Trophoblast cell (in vitro differentiated cells and primary cell): ENCODE results near the gene DIP2B.
A peak's percentile ranks its signal among the peaks of the same experiment; 100 is the strongest.

Experiments used
- DNase-seq, 2 donors: peaks; one replicate each; pipeline ENCODE4 v3.0.0-alpha.2; 2016
- H2AFZ ChIP-seq: 2 replicates; pipeline ENCODE4 v1.6.1; 2013; ENCODE audit warnings: low read length, moderate library complexity, mild to moderate bottlenecking; ENCODE audit not compliant: insufficient read depth, poor library complexity
- H2AK5ac ChIP-seq: 2 replicates; pipeline ENCODE4 v1.6.1; 2013; ENCODE audit warnings: mild to moderate bottlenecking, low read length
- H2BK120ac ChIP-seq: 2 replicates; pipeline ENCODE4 v1.6.1; 2013; ENCODE audit warnings: low read length, mild to moderate bottlenecking, moderate library complexity; ENCODE audit not compliant: insufficient read depth, poor library complexity
- H2BK12ac ChIP-seq: 2 replicates; pipeline ENCODE4 v1.6.1; 2013; ENCODE audit warnings: mild to moderate bottlenecking, low read length, moderate library complexity
- H2BK5ac ChIP-seq: 2 replicates; pipeline ENCODE4 v1.6.1; 2013; ENCODE audit warnings: low read length, low read depth, moderate library complexity, mild to moderate bottlenecking; ENCODE audit not compliant: poor library complexity
- H3K14ac ChIP-seq: 2 replicates; pipeline ENCODE4 v1.6.1; 2013; ENCODE audit warnings: mild to moderate bottlenecking, low read length
- H3K18ac ChIP-seq: 2 replicates; pipeline ENCODE4 v1.6.1; 2013; ENCODE audit warnings: mild to moderate bottlenecking, low read length
- H3K23ac ChIP-seq: 2 replicates; pipeline ENCODE4 v1.6.1; 2013; ENCODE audit warnings: low read length
- H3K27ac ChIP-seq: 2 replicates; pipeline ENCODE4 v1.5.1; 2013; ENCODE audit warnings: low read depth, mild to moderate bottlenecking, inconsistent platforms, low read length, moderate library complexity
- H3K27me3 ChIP-seq: 2 replicates; pipeline ENCODE4 v1.6.1; 2013; ENCODE audit warnings: inconsistent platforms, mild to moderate bottlenecking, low read length, moderate library complexity; ENCODE audit not compliant: insufficient read depth
- H3K36me3 ChIP-seq, 2 experiments: 1 replicate in 1 of 2; 2 replicates in 1 of 2; pipeline ENCODE4 v1.6.1; 2013; ENCODE audit warnings: low read length in 2 of 2, mild to moderate bottlenecking in 2 of 2, moderate library complexity in 1 of 2; ENCODE audit not compliant: insufficient read depth in 2 of 2, control insufficient read depth in 1 of 2
- H3K4ac ChIP-seq: 2 replicates; pipeline ENCODE4 v1.6.1; 2013; ENCODE audit warnings: low read depth, mild to moderate bottlenecking, low read length, moderate library complexity
- H3K4me1 ChIP-seq, 2 experiments: 1 replicate in 1 of 2; 2 replicates in 1 of 2; pipeline ENCODE4 v1.6.1; 2013; ENCODE audit warnings: low read length in 2 of 2, mild to moderate bottlenecking in 2 of 2, moderate library complexity in 1 of 2; ENCODE audit not compliant: insufficient read depth in 2 of 2, control insufficient read depth in 1 of 2
- H3K4me2 ChIP-seq: 2 replicates; pipeline ENCODE4 v1.6.1; 2013; ENCODE audit warnings: inconsistent platforms, mild to moderate bottlenecking, low read length, moderate library complexity
- H3K4me3 ChIP-seq: 2 replicates; pipeline ENCODE4 v1.5.1; 2013; ENCODE audit warnings: mild to moderate bottlenecking, low read depth, low read length, inconsistent platforms
- H3K79me1 ChIP-seq: one replicate; pipeline ENCODE4 v1.6.1; 2013; ENCODE audit warnings: low read length
- H3K79me2 ChIP-seq: 2 replicates; pipeline ENCODE4 v1.6.1; 2013; ENCODE audit warnings: low read length, mild to moderate bottlenecking; ENCODE audit not compliant: control insufficient read depth, insufficient read depth, poor library complexity
- H3K9ac ChIP-seq: 2 replicates; pipeline ENCODE4 v1.6.1; 2013; ENCODE audit warnings: mild to moderate bottlenecking, low read length
- H3K9me3 ChIP-seq: 2 replicates; pipeline ENCODE4 v1.6.1; 2013; ENCODE audit warnings: low read depth, mild to moderate bottlenecking, control low read depth, inconsistent platforms, low read length; ENCODE audit not compliant: insufficient read depth
- H4K12ac ChIP-seq: 2 replicates; pipeline ENCODE4 v1.6.1; 2013; ENCODE audit warnings: low read depth, mild to moderate bottlenecking, low read length, moderate library complexity
- H4K8ac ChIP-seq: 2 replicates; pipeline ENCODE4 v1.6.1; 2013; ENCODE audit warnings: low read depth, mild to moderate bottlenecking, low read length, moderate library complexity
- H4K91ac ChIP-seq: one replicate; pipeline ENCODE4 v1.6.1; 2013; ENCODE audit warnings: low read depth, mild to moderate bottlenecking, low read length, moderate library complexity
- WGBS: extraction: QIAGEN DNeasy Blood & Tissue Kit; methylation state at CpG from one replicate; pipeline ENCODE4 v1.1.7; 2013; ENCODE audit warnings: missing lambda C conversion rate; ENCODE audit not compliant: insufficient read length, insufficient coverage; ENCODE audit errors: extremely low coverage; 5-methylcytosine and 5-hydroxymethylcytosine counted together

DIP2B gene

DNA sequence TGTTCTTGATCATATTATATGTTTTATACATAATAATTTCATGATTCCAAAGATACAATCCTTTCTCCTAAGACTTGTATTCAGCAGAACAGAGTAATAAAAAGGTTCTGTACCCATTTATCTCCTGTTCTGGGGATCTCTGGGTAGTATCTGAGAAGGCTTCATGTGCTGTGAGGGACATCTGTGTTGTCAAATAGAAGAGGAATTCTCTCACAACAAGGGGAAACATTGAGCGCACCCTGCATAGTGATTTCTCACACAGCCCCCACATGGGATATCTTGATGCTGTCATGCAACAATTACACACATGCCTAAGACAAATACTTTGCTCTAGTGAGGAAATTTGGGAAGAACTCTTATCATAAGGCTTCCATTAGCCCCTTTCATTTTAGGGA lies 157.3 kb downstream of the DIP2B start:
- H3K4me2 ChIP-seq = no peak overlapping the region
- H3K14ac ChIP-seq = no peak overlapping the region
- H3K4me1 ChIP-seq = no peaks in the 10 kb centered on the region
- no peak overlapping the region for H2AFZ ChIP-seq
- peaks cover 0 to 2% of the 10 kb centered on the region in 2 experiments for H3K36me3 ChIP-seq
- H3K18ac ChIP-seq = no peak overlapping the region
- no peak overlapping the region for H3K9ac ChIP-seq
- H3K4me3 ChIP-seq = no peak overlapping the region
- DNase-seq = no peak
- no peak overlapping the region for H4K91ac ChIP-seq
- H3K23ac ChIP-seq = no peak overlapping the region
- no peaks in the 10 kb centered on the region for H3K79me1 ChIP-seq
- no peak overlapping the region for H3K27ac ChIP-seq
- H2BK120ac ChIP-seq = no peak overlapping the region
- no peak overlapping the region for H3K4ac ChIP-seq
- no peaks in the 10 kb centered on the region for H3K27me3 ChIP-seq
- no peak overlapping the region for H2BK5ac ChIP-seq
- H4K8ac ChIP-seq = no peak overlapping the region
- no peaks in the 10 kb centered on the region for H3K79me2 ChIP-seq
- no peak overlapping the region for H2AK5ac ChIP-seq
- H4K12ac ChIP-seq = no peak overlapping the region
- H2BK12ac ChIP-seq = no peak overlapping the region
- no peaks in the 10 kb centered on the region for H3K9me3 ChIP-seq
- no CpG with 5 or more reads among the region's 1 CpG for WGBS

DNA sequence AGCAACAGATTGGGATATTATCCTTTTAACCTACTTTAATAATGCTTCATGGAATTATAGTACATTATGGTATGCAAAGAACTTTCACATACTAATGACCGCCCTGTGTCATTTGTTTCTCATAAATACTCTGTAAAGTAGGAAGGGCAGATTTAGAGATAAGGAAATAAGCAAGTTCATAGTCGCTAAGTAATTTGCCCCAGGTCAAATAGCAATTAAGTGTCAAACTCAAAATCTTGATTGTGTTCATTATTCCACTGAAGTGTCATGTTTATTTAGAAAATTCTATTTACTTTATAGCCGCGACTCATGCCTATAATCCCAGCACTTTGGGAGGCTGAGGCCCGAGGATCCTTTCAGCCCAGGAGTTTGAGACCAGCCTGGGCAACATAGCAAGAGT lies 160.4 kb downstream of the DIP2B start:
- H3K27ac ChIP-seq = no peak overlapping the region
- no peak overlapping the region for H2AK5ac ChIP-seq
- H3K27me3 ChIP-seq = no peaks in the 10 kb centered on the region
- no peak overlapping the region for H4K91ac ChIP-seq
- H3K23ac ChIP-seq = no peak overlapping the region
- WGBS = no CpG with 5 or more reads among the region's 5 CpGs
- no peak overlapping the region for H2AFZ ChIP-seq
- no peak overlapping the region for H2BK5ac ChIP-seq
- H2BK12ac ChIP-seq = no peak overlapping the region
- H3K18ac ChIP-seq = no peak overlapping the region
- no peak overlapping the region for H4K8ac ChIP-seq
- no peaks in the 10 kb centered on the region for H3K79me1 ChIP-seq
- H3K36me3 ChIP-seq = peaks cover 0 to under 1% of the 10 kb centered on the region in 2 experiments
- no peaks in the 10 kb centered on the region for H3K9me3 ChIP-seq
- H3K9ac ChIP-seq = no peak overlapping the region
- no peak overlapping the region for H2BK120ac ChIP-seq
- no peak overlapping the region for H3K4me3 ChIP-seq
- H4K12ac ChIP-seq = no peak overlapping the region
- H3K14ac ChIP-seq = no peak overlapping the region
- no peak overlapping the region for H3K4ac ChIP-seq
- peak; percentile 3 to 70 for DNase-seq
- H3K79me2 ChIP-seq = no peaks in the 10 kb centered on the region
- H3K4me2 ChIP-seq = no peak overlapping the region
- no peaks in the 10 kb centered on the region for H3K4me1 ChIP-seq

DNA sequence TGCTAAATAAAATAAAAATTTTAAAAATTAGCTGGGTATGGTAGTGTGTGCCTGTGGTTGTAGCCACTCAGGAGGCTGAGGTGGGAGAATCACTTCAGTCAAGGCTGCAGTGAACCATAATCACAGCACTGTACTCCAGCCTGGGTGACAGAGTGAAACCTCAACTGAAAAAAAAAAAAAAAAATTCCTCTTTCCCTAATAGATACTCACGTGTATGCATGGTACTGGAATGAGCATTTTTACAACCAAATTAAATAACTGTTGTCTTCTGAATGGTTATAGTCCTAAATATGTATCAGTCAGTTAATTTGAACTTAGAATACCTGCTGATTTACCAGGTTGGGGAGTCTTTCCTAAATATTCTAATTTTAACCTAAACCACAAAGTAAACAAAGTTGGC lies 160.8 kb downstream of the DIP2B start:
- no peaks in the 10 kb centered on the region for H3K9me3 ChIP-seq
- H3K27me3 ChIP-seq = no peaks in the 10 kb centered on the region
- H4K8ac ChIP-seq = no peak overlapping the region
- no peak overlapping the region for H3K4ac ChIP-seq
- no peak overlapping the region for H3K4me2 ChIP-seq
- H2BK12ac ChIP-seq = no peak overlapping the region
- no peak overlapping the region for H2BK120ac ChIP-seq
- no peak overlapping the region for H4K91ac ChIP-seq
- H2BK5ac ChIP-seq = no peak overlapping the region
- H2AFZ ChIP-seq = no peak overlapping the region
- peaks cover 0 to 4% of the 10 kb centered on the region in 2 experiments for H3K36me3 ChIP-seq
- H3K14ac ChIP-seq = no peak overlapping the region
- no peak for DNase-seq
- no peak overlapping the region for H3K23ac ChIP-seq
- H3K4me1 ChIP-seq = no peaks in the 10 kb centered on the region
- no peak overlapping the region for H3K4me3 ChIP-seq
- no peak overlapping the region for H4K12ac ChIP-seq
- H3K27ac ChIP-seq = no peak overlapping the region
- no peak overlapping the region for H3K18ac ChIP-seq
- H3K79me2 ChIP-seq = no peaks in the 10 kb centered on the region
- no peak overlapping the region for H2AK5ac ChIP-seq
- no CpG with 5 or more reads among the region's 1 CpG for WGBS
- no peak overlapping the region for H3K9ac ChIP-seq
- no peaks in the 10 kb centered on the region for H3K79me1 ChIP-seq

- no peak overlapping the region for H2BK120ac ChIP-seq
- WGBS = no CpG with 5 or more reads among the region's 1 CpG
These were observed 161.2 kb downstream of the DIP2B start for GRCh38 chr12:50666023-50666422.

More at GRCh38 chr12:50666023-50666422, 161.2 kb downstream of the DIP2B start:
- H4K8ac ChIP-seq = no peak overlapping the region
- no peak overlapping the region for H4K12ac ChIP-seq
- H3K9ac ChIP-seq = no peak overlapping the region
- H3K4me3 ChIP-seq = no peak overlapping the region
- H3K27ac ChIP-seq = no peak overlapping the region
- no peak overlapping the region for H3K23ac ChIP-seq
- DNase-seq = no peak
- H3K14ac ChIP-seq = no peak overlapping the region
- H3K4me2 ChIP-seq = no peak overlapping the region
- H3K27me3 ChIP-seq = no peaks in the 10 kb centered on the region
- no peak overlapping the region for H2AK5ac ChIP-seq
- H2AFZ ChIP-seq = no peak overlapping the region
- no peak overlapping the region for H3K18ac ChIP-seq
- no peaks in the 10 kb centered on the region for H3K79me1 ChIP-seq
- H3K9me3 ChIP-seq = no peaks in the 10 kb centered on the region
- H3K4ac ChIP-seq = no peak overlapping the region
- no peak overlapping the region for H4K91ac ChIP-seq
- no peaks in the 10 kb centered on the region for H3K79me2 ChIP-seq
- peaks cover 1 to 4% of the 10 kb centered on the region in 2 experiments for H3K36me3 ChIP-seq
- no peak overlapping the region for H2BK5ac ChIP-seq
- H2BK12ac ChIP-seq = no peak overlapping the region
- H3K4me1 ChIP-seq = no peaks in the 10 kb centered on the region
